Suprapubic skin (tissue), 4 donors: Measurements from ENCODE around the gene JPH2. TPM values are rescaled to one million over a fixed set of nuclear protein-coding genes. Genes with fewer than 3 reads are reported as not detected.

Experiments used
- DNase-seq, 2 donors: peaks; one replicate each; pipeline ENCODE4 v3.0.0-alpha.2; 2019; ENCODE audit warnings: low spot score in 2 of 2
- H3K27ac ChIP-seq: fragments of 200-600 bp; sonication (generic); one replicate; pipeline ENCODE4 v1.5.1; 2019
- H3K27me3 ChIP-seq: fragments of 200-600 bp; sonication (generic); one replicate; pipeline ENCODE4 v1.5.1; 2019
- H3K36me3 ChIP-seq: fragments of 200-600 bp; sonication (generic); one replicate; pipeline ENCODE4 v1.5.1; 2019
- H3K4me1 ChIP-seq: fragments of 200-600 bp; sonication (generic); one replicate; pipeline ENCODE4 v1.5.1; 2019
- H3K4me3 ChIP-seq: fragments of 200-600 bp; sonication (generic); one replicate; pipeline ENCODE4 v1.5.1; 2019; ENCODE audit warnings: mild to moderate bottlenecking
- H3K9me3 ChIP-seq: fragments of 200-600 bp; sonication (generic); one replicate; pipeline ENCODE4 v1.5.1; 2019
- EP300 ChIP-seq: sonication (generic); formaldehyde crosslinking; IDR thresholded peaks from one replicate; pipeline ENCODE4 v1.6.1; 2017; ENCODE audit warnings: antibody characterized with exemption
- POLR2A ChIP-seq, 2 donors: fragments of 450-650 bp; IDR thresholded peaks; one replicate each; pipeline ENCODE4 v1.6.1; 2017; ENCODE audit warnings: antibody characterized with exemption in 2 of 2, mild to moderate bottlenecking in 2 of 2, moderate library complexity in 2 of 2
- POLR2AphosphoS5 ChIP-seq, 3 donors: sonication (generic); formaldehyde crosslinking; IDR thresholded peaks; one replicate each; pipeline ENCODE4 v1.6.1; 2017; ENCODE audit warnings: antibody characterized with exemption in 3 of 3
- WGBS: methylation state at CpG from one replicate; pipeline ENCODE4 v1.1.5; 2018; 5-methylcytosine and 5-hydroxymethylcytosine counted together
- total RNA-seq, 4 donors: library from RNA; depleted of rRNA; stranded (reverse); fragments of >200 nt; gene quantifications; one replicate each; pipeline ENCODE4 v1.1.0, GENCODE V29; 2016
- TF ChIP-seq, protein P1 (sequence below), 2 donors: fragments of 200-600 bp in 1 of 2; fragments of 450-650 bp in 1 of 2; sonication (generic) in 1 of 2; IDR thresholded peaks; one replicate each; pipeline ENCODE4 v1.5.1; 2016 to 2019; ENCODE audit warnings: antibody characterized with exemption in 2 of 2, mild to moderate bottlenecking in 1 of 2, moderate library complexity in 1 of 2

JPH2 gene
- total RNA-seq, 4 donors from 2014 or later, result 3.8 to 5.0 (median 4.5) TPM

DNA sequence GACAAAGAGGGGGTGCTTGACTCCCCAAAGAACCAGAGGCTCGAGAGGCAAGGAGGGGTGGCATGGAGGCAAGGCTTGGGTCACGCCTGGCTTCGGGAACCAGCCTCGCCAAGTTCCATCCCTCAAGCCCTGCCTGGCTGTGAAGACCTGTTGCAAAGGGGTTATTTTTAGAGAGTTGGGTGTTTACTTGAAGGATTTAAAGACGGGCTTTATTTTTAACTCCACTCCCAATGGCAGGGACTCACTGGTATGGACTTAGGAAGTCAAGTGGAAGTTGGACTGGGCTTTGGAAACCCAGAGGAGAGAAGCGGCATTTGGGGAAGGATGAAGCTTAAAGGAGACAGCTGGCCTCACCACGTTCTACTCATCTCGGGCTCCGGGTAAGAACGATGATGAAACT is 43.1 kb downstream of the JPH2 start:
- DNase-seq, result no peak
- Histone ChIP-seq H3K27ac (no peak overlapping the region), H3K36me3 (no peaks in the 10 kb centered on the region), H3K4me3 (no peak overlapping the region), H3K4me1 (no peaks in the 10 kb centered on the region), H3K27me3 (peaks cover 11% of the 10 kb centered on the region), H3K9me3 (no peaks in the 10 kb centered on the region)
- WGBS, result 94% methylated on average over 10 of the region's 10 CpGs
- TF ChIP-seq, protein P1, sequence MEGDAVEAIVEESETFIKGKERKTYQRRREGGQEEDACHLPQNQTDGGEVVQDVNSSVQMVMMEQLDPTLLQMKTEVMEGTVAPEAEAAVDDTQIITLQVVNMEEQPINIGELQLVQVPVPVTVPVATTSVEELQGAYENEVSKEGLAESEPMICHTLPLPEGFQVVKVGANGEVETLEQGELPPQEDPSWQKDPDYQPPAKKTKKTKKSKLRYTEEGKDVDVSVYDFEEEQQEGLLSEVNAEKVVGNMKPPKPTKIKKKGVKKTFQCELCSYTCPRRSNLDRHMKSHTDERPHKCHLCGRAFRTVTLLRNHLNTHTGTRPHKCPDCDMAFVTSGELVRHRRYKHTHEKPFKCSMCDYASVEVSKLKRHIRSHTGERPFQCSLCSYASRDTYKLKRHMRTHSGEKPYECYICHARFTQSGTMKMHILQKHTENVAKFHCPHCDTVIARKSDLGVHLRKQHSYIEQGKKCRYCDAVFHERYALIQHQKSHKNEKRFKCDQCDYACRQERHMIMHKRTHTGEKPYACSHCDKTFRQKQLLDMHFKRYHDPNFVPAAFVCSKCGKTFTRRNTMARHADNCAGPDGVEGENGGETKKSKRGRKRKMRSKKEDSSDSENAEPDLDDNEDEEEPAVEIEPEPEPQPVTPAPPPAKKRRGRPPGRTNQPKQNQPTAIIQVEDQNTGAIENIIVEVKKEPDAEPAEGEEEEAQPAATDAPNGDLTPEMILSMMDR (IDR thresholded peaks at IDR 0.05), result no peak
- no peak for TF ChIP-seq POLR2A (IDR thresholded peaks at IDR 0.05)
- TF ChIP-seq POLR2AphosphoS5 (IDR thresholded peaks at IDR 0.05), result no peak
- TF ChIP-seq EP300, result no peak

GRCh38 chr20:44142413-44142812 is 44.6 kb downstream of the JPH2 start:
- Histone ChIP-seq H3K27me3 (peaks cover 11% of the 10 kb centered on the region), H3K36me3 (no peaks in the 10 kb centered on the region), H3K4me3 (no peak overlapping the region), H3K4me1 (peaks cover 1% of the 10 kb centered on the region), H3K9me3 (no peaks in the 10 kb centered on the region), H3K27ac (no peak overlapping the region)
- TF ChIP-seq, protein P1 (IDR thresholded peaks at IDR 0.05), result no peak
- TF ChIP-seq EP300, result no peak
- TF ChIP-seq POLR2A (IDR thresholded peaks at IDR 0.05), result no peak
- no peak for TF ChIP-seq POLR2AphosphoS5 (IDR thresholded peaks at IDR 0.05)
- DNase-seq, result no peak
- whole genome bisulfite sequencing, result 47% methylated on average over 8 of the region's 8 CpGs

GRCh38 chr20:44141873-44142272 is 45.1 kb downstream of the JPH2 start:
- WGBS, result 89% methylated on average over 6 of the region's 6 CpGs
- DNase-seq, result no peak
- H3K27ac ChIP-seq, result no peak overlapping the region
- peaks cover 7% of the 10 kb centered on the region for H3K4me1 ChIP-seq
- TF ChIP-seq, protein P1 (IDR thresholded peaks at IDR 0.05), result no peak
- no peak for TF ChIP-seq POLR2A (IDR thresholded peaks at IDR 0.05)
- no peak for TF ChIP-seq POLR2AphosphoS5 (IDR thresholded peaks at IDR 0.05)
- TF ChIP-seq EP300, result no peak
- H3K9me3 ChIP-seq, result no peaks in the 10 kb centered on the region
- H3K27me3 ChIP-seq, result peaks cover 16% of the 10 kb centered on the region
- H3K36me3 ChIP-seq, result no peaks in the 10 kb centered on the region
- H3K4me3 ChIP-seq, result no peak overlapping the region

DNA sequence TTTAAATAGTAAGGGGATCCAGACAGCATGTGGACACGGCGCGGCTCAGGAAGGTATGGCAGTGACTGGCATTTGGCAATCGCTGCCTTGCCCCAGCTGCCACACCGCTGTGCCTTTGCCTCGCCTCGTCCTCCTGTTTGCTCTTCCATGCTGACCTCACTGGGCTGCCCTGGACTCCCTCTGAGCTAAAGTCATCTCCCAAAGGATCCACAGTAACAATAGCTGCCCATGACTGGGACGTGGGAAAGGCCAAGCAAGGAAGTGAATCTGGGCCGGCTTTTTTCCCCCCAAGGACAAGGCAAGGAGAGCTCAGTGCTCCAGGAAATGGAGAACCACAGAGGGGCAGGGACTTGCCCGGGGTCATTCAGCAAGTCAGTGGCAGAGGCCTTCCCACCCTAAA is 48.1 kb downstream of the JPH2 start:
- H3K36me3 ChIP-seq, result no peaks in the 10 kb centered on the region
- no peak overlapping the region for H3K27ac ChIP-seq
- no peak for DNase-seq
- TF ChIP-seq POLR2A (IDR thresholded peaks at IDR 0.05) (no peak), EP300 (no peak), POLR2AphosphoS5 (IDR thresholded peaks at IDR 0.05) (no peak)
- TF ChIP-seq, protein P1 (IDR thresholded peaks at IDR 0.05), result no peak
- H3K4me3 ChIP-seq, result no peak overlapping the region
- WGBS, result 71% methylated on average over 10 of the region's 10 CpGs
- H3K27me3 ChIP-seq, result peaks cover 16% of the 10 kb centered on the region
- peaks cover 7% of the 10 kb centered on the region for H3K4me1 ChIP-seq
- H3K9me3 ChIP-seq, result no peaks in the 10 kb centered on the region

GRCh38 chr20:44137266-44137801 is 49.7 kb downstream of the JPH2 start:
- H3K27ac ChIP-seq, result no peak overlapping the region
- no peaks in the 10 kb centered on the region for H3K9me3 ChIP-seq
- WGBS, result 20% methylated on average over 3 of the region's 15 CpGs

More at GRCh38 chr20:44137266-44137801, 49.7 kb downstream of the JPH2 start:
- peaks cover 16% of the 10 kb centered on the region for H3K27me3 ChIP-seq
- peaks cover 7% of the 10 kb centered on the region for H3K4me1 ChIP-seq
- peak in 1 of 2 donors; percentile 59 for DNase-seq
- no peaks in the 10 kb centered on the region for H3K36me3 ChIP-seq
- TF ChIP-seq POLR2A (IDR thresholded peaks at IDR 0.05) (no peak), EP300 (no peak), POLR2AphosphoS5 (IDR thresholded peaks at IDR 0.05) (no peak)
- TF ChIP-seq, protein P1 (IDR thresholded peaks at IDR 0.05), result no peak
- no peak overlapping the region for H3K4me3 ChIP-seq
